Cardiac muscle cell (in vitro differentiated cells and primary cell): Measurements from ENCODE around the gene MAPK4. TPM values are rescaled to one million over a fixed set of nuclear protein-coding genes. Genes with fewer than 3 reads are reported as not detected.
"Not testable (repeated sequence)": the region's sequence is repeated elsewhere in the genome, so short reads cannot be mapped to it uniquely, and the experiment has no call there.

ENCODE experiments used
- DNase-seq, 2 donors: peaks; one replicate each; pipeline versions ENCODE4 v3.0.0 to v3.0.0-alpha.2; 2010 to 2017; ENCODE audit warnings: low read depth in 1 of 2, low spot score in 1 of 2
- H3K27ac ChIP-seq: fragments of 200-600 bp; sonication (generic); 2 replicates; pipeline ENCODE4 v1.5.1; 2016
- H3K27me3 ChIP-seq: fragments of 200-600 bp; sonication (generic); 2 replicates; pipeline ENCODE4 v1.6.0; 2016; ENCODE audit warnings: control low read depth
- H3K36me3 ChIP-seq: fragments of 200-600 bp; sonication (generic); 2 replicates; pipeline ENCODE4 v1.5.1; 2016; ENCODE audit warnings: control low read depth
- H3K4me1 ChIP-seq: fragments of 200-600 bp; sonication (generic); 2 replicates; pipeline ENCODE4 v1.8.1; 2017; ENCODE audit warnings: low read depth, mild to moderate bottlenecking, mixed run types
- H3K4me3 ChIP-seq: fragments of 200-600 bp; sonication (generic); 2 replicates; pipeline ENCODE4 v1.5.1; 2016; ENCODE audit warnings: mild to moderate bottlenecking
- H3K9me3 ChIP-seq: fragments of 200-600 bp; sonication (generic); 2 replicates; pipeline ENCODE4 v1.5.1; 2017; ENCODE audit warnings: low read depth, mild to moderate bottlenecking, control low read depth
- CTCF ChIP-seq: IDR thresholded peaks from 2 replicates; pipeline ENCODE4 v1.5.1; 2012; ENCODE audit warnings: low read depth, mild to moderate bottlenecking, low read length
- polyA plus RNA-seq: library from polyadenylated mRNA; unstranded; fragments of >200 nt; fragmentation: Nextera tagmentation; extraction: Ambion mirVana; gene quantifications from 2 replicates; pipeline ENCODE4 v1.2.1, GENCODE V29; 2016
- total RNA-seq: library from RNA; depleted of rRNA; stranded (reverse); fragments of >200 nt; gene quantifications from 2 replicates; pipeline ENCODE4 v1.2.3, GENCODE V29; 2016

The MAPK4 gene
- total and polyA plus RNA-seq, 2 experiments from 2014 or later, result 36.9 to 68.9 TPM

GRCh38 chr18:50594012-50594411 is 34.1 kb downstream of the MAPK4 start:
- H3K4me1 ChIP-seq, result peaks cover 27% of the 10 kb centered on the region
- no peak for TF ChIP-seq CTCF
- H3K9me3 ChIP-seq, result no peaks in the 10 kb centered on the region
- no peak overlapping the region for H3K4me3 ChIP-seq
- no peaks in the 10 kb centered on the region for H3K36me3 ChIP-seq
- no peaks in the 10 kb centered on the region for H3K27me3 ChIP-seq
- H3K27ac ChIP-seq, result no peak overlapping the region
- no peak for DNase-seq

- Histone ChIP-seq H3K4me3 (no peak overlapping the region), H3K9me3 (no peaks in the 10 kb centered on the region), H3K36me3 (no peaks in the 10 kb centered on the region), H3K27me3 (no peaks in the 10 kb centered on the region), H3K27ac (no peak overlapping the region), H3K4me1 (peaks cover 27% of the 10 kb centered on the region)
- peak in 1 of 2 donors; percentile 67 for DNase-seq
- TF ChIP-seq CTCF, result no peak
These were observed 35.1 kb downstream of the MAPK4 start for GRCh38 chr18:50594942-50595341.

- Histone ChIP-seq H3K9me3 (no peaks in the 10 kb centered on the region), H3K4me3 (no peak overlapping the region), H3K4me1 (peaks cover 19% of the 10 kb centered on the region), H3K27me3 (no peaks in the 10 kb centered on the region), H3K36me3 (no peaks in the 10 kb centered on the region), H3K27ac (no peak overlapping the region)
- peak in 1 of 2 donors; percentile 50 for DNase-seq
- no peak for TF ChIP-seq CTCF
These were observed 42.6 kb downstream of the MAPK4 start for GRCh38 chr18:50602466-50602865.

GRCh38 chr18:50606609-50607008 is 46.7 kb downstream of the MAPK4 start:
- no peaks in the 10 kb centered on the region for H3K27me3 ChIP-seq
- DNase-seq, result no peak
- H3K36me3 ChIP-seq, result no peaks in the 10 kb centered on the region
- no peaks in the 10 kb centered on the region for H3K9me3 ChIP-seq
- H3K4me3 ChIP-seq, result no peak overlapping the region
- peaks cover 40% of the 10 kb centered on the region for H3K4me1 ChIP-seq
- no peak for TF ChIP-seq CTCF
- H3K27ac ChIP-seq, result peak overlapping the region; percentile 68

- no peak for TF ChIP-seq CTCF
- Histone ChIP-seq H3K4me1 (peaks cover 43% of the 10 kb centered on the region), H3K9me3 (no peaks in the 10 kb centered on the region), H3K27me3 (no peaks in the 10 kb centered on the region), H3K4me3 (no peak overlapping the region), H3K36me3 (no peaks in the 10 kb centered on the region), H3K27ac (peak overlapping the region; percentile 56)
- DNase-seq, result no peak
These were observed 47.6 kb downstream of the MAPK4 start for GRCh38 chr18:50607378-50607926.

GRCh38 chr18:50609171-50609570 is 49.3 kb downstream of the MAPK4 start:
- not testable (repeated sequence) for H3K27me3 ChIP-seq, H3K36me3 ChIP-seq, DNase-seq, H3K4me3 ChIP-seq, H3K27ac ChIP-seq, H3K9me3 ChIP-seq
- H3K4me1 ChIP-seq, result peaks cover 38% of the 10 kb centered on the region
